Astrocyte (in vitro differentiated cells and primary cell): ENCODE data around the gene VAX1. TPM values are rescaled to one million over a fixed set of nuclear protein-coding genes. Genes with fewer than 3 reads are reported as not detected.

Source experiments
- DNase-seq: peaks from one replicate; pipeline ENCODE4 v3.0.0-alpha.2; 2010; ENCODE audit warnings: low read depth
- FAIRE-seq: peaks from 2 replicates; lab custom pipeline; 2011; peaks lifted over from hg19 to GRCh38; lab: Jason Lieb, UNC
- H2AFZ ChIP-seq: 2 replicates; pipeline ENCODE4 v1.6.0; 2012; ENCODE audit warnings: low read depth, low read length, inconsistent platforms
- H3K27ac ChIP-seq: 2 replicates; pipeline ENCODE4 v1.5.1; 2011; ENCODE audit warnings: low read depth, low read length, inconsistent platforms
- H3K27me3 ChIP-seq: 2 replicates; pipeline ENCODE4 v1.6.0; 2011; ENCODE audit warnings: low read length, inconsistent platforms; ENCODE audit not compliant: insufficient read depth
- H3K36me3 ChIP-seq: 2 replicates; pipeline ENCODE4 v1.5.1; 2011; ENCODE audit warnings: low read length, inconsistent platforms; ENCODE audit not compliant: insufficient read depth
- H3K4me1 ChIP-seq: 2 replicates; pipeline ENCODE4 v1.5.1; 2011; ENCODE audit warnings: low read length, inconsistent platforms; ENCODE audit not compliant: insufficient read depth
- H3K4me2 ChIP-seq: 2 replicates; pipeline ENCODE4 v1.6.0; 2012; ENCODE audit warnings: low read length, inconsistent platforms
- H3K4me3 ChIP-seq: 2 replicates; pipeline ENCODE4 v1.5.1; 2011; ENCODE audit warnings: low read depth, mild to moderate bottlenecking, low read length, inconsistent platforms; ENCODE audit not compliant: insufficient read depth
- H3K79me2 ChIP-seq: 2 replicates; pipeline ENCODE4 v1.6.0; 2012; ENCODE audit warnings: mild to moderate bottlenecking, low read length, inconsistent platforms; ENCODE audit not compliant: insufficient read depth
- H3K9ac ChIP-seq: 2 replicates; pipeline ENCODE4 v1.6.0; 2012; ENCODE audit warnings: mild to moderate bottlenecking, low read length, inconsistent platforms
- H3K9me3 ChIP-seq: 2 replicates; pipeline ENCODE4 v1.5.1; 2012; ENCODE audit warnings: low read depth, mild to moderate bottlenecking, low read length, inconsistent platforms; ENCODE audit not compliant: insufficient read depth
- H4K20me1 ChIP-seq: 2 replicates; pipeline ENCODE4 v1.6.0; 2012; ENCODE audit warnings: low read length, inconsistent platforms; ENCODE audit not compliant: insufficient read depth
- H3K27ac Mint-ChIP-seq: one replicate; pipeline ENCODE4 v1.8.0; 2021; ENCODE audit warnings: mild to moderate bottlenecking, mixed read lengths; ENCODE audit not compliant: unreplicated experiment
- H3K27me3 Mint-ChIP-seq: one replicate; pipeline ENCODE4 v1.8.0; 2021; ENCODE audit warnings: low read depth, mixed read lengths; ENCODE audit not compliant: unreplicated experiment
- H3K36me3 Mint-ChIP-seq: one replicate; pipeline ENCODE4 v1.8.0; 2021; ENCODE audit warnings: low read depth, mixed read lengths; ENCODE audit not compliant: unreplicated experiment
- H3K4me1 Mint-ChIP-seq: one replicate; pipeline ENCODE4 v1.8.0; 2021; ENCODE audit warnings: low read depth, mixed read lengths; ENCODE audit not compliant: unreplicated experiment
- H3K4me3 Mint-ChIP-seq: one replicate; pipeline ENCODE4 v1.8.0; 2021; ENCODE audit warnings: mild to moderate bottlenecking, moderate library complexity, mixed read lengths; ENCODE audit not compliant: unreplicated experiment
- H3K9me3 Mint-ChIP-seq: one replicate; pipeline ENCODE4 v1.8.0; 2021; ENCODE audit warnings: mild to moderate bottlenecking, mixed read lengths; ENCODE audit not compliant: unreplicated experiment
- CTCF ChIP-seq: IDR thresholded peaks from 2 replicates; pipeline ENCODE4 v1.5.1; 2011; ENCODE audit warnings: low read depth, mild to moderate bottlenecking, inconsistent platforms, low read length, moderate library complexity; ENCODE audit not compliant: insufficient read depth
- EZH2 ChIP-seq: IDR thresholded peaks from 2 replicates; pipeline ENCODE4 v1.6.1; 2012; ENCODE audit warnings: mild to moderate bottlenecking, low read length, inconsistent platforms; ENCODE audit not compliant: insufficient read depth
- total RNA-seq: library from RNA; stranded (reverse); gene quantifications from 2 replicates; pipeline ENCODE4 v1.2.1, GENCODE V29; 2021

VAX1 gene
- total RNA-seq, 1 donor from 2014 or later: 0.34 TPM

- H3K27ac Mint-ChIP-seq: no peak overlapping the region
- H3K27me3 Mint-ChIP-seq: peaks cover 81% of the 10 kb centered on the region
- no peaks in the 10 kb centered on the region for H3K36me3 ChIP-seq
- no peak overlapping the region for H2AFZ ChIP-seq
- H3K4me1 Mint-ChIP-seq: no peaks in the 10 kb centered on the region
- no peaks in the 10 kb centered on the region for H3K36me3 Mint-ChIP-seq
- no peak overlapping the region for H3K4me3 ChIP-seq
- H3K4me3 Mint-ChIP-seq: no peak overlapping the region
- H3K9me3 ChIP-seq: no peaks in the 10 kb centered on the region
- TF ChIP-seq CTCF (no peak), EZH2 (no peak)
- no peaks in the 10 kb centered on the region for H4K20me1 ChIP-seq
- no peak for FAIRE-seq
- H3K9ac ChIP-seq: no peak overlapping the region
- no peak overlapping the region for H3K27ac ChIP-seq
- peaks cover 8% of the 10 kb centered on the region for H3K9me3 Mint-ChIP-seq
- DNase-seq: no peak
- peaks cover 28% of the 10 kb centered on the region for H3K27me3 ChIP-seq
- no peaks in the 10 kb centered on the region for H3K4me1 ChIP-seq
- no peak overlapping the region for H3K4me2 ChIP-seq
- H3K79me2 ChIP-seq: no peaks in the 10 kb centered on the region
Observed at GRCh38 chr10:117152668-117153067, 14.6 kb upstream of the VAX1 start.

GRCh38 chr10:117148284-117148683 is 10.2 kb upstream of the VAX1 start:
- DNase-seq: no peak
- no peak overlapping the region for H3K4me3 ChIP-seq
- H4K20me1 ChIP-seq: no peaks in the 10 kb centered on the region
- H3K27me3 ChIP-seq: peaks cover 21% of the 10 kb centered on the region
- no peaks in the 10 kb centered on the region for H3K79me2 ChIP-seq
- no peak overlapping the region for H3K27ac Mint-ChIP-seq
- no peak overlapping the region for H3K27ac ChIP-seq
- FAIRE-seq: no peak
- H3K4me3 Mint-ChIP-seq: no peak overlapping the region
- H3K9ac ChIP-seq: no peak overlapping the region
- H3K36me3 Mint-ChIP-seq: no peaks in the 10 kb centered on the region
- peaks cover 8% of the 10 kb centered on the region for H3K9me3 ChIP-seq
- H3K36me3 ChIP-seq: no peaks in the 10 kb centered on the region
- no peaks in the 10 kb centered on the region for H3K4me1 ChIP-seq
- TF ChIP-seq CTCF (no peak), EZH2 (no peak)
- H3K9me3 Mint-ChIP-seq: peaks cover 15% of the 10 kb centered on the region
- H3K4me1 Mint-ChIP-seq: no peaks in the 10 kb centered on the region
- H2AFZ ChIP-seq: no peak overlapping the region
- H3K27me3 Mint-ChIP-seq: peaks cover 79% of the 10 kb centered on the region
- no peak overlapping the region for H3K4me2 ChIP-seq

GRCh38 chr10:117145019-117145418 is 6.9 kb upstream of the VAX1 start:
- no peaks in the 10 kb centered on the region for H3K4me1 ChIP-seq
- peaks cover 85% of the 10 kb centered on the region for H3K27me3 Mint-ChIP-seq
- H3K9ac ChIP-seq: no peak overlapping the region
- H3K36me3 ChIP-seq: no peaks in the 10 kb centered on the region
- no peak overlapping the region for H2AFZ ChIP-seq
- H3K36me3 Mint-ChIP-seq: no peaks in the 10 kb centered on the region
- no peak overlapping the region for H3K27ac ChIP-seq
- H3K27me3 ChIP-seq: peaks cover 47% of the 10 kb centered on the region
- TF ChIP-seq EZH2 (no peak), CTCF (no peak)
- no peak overlapping the region for H3K4me2 ChIP-seq
- DNase-seq (no peak), FAIRE-seq (no peak)
- no peaks in the 10 kb centered on the region for H3K79me2 ChIP-seq
- no peak overlapping the region for H3K27ac Mint-ChIP-seq
- H3K4me3 Mint-ChIP-seq: no peak overlapping the region
- no peaks in the 10 kb centered on the region for H4K20me1 ChIP-seq
- no peak overlapping the region for H3K4me3 ChIP-seq
- no peaks in the 10 kb centered on the region for H3K4me1 Mint-ChIP-seq
- H3K9me3 ChIP-seq: peaks cover 8% of the 10 kb centered on the region
- peaks cover 11% of the 10 kb centered on the region for H3K9me3 Mint-ChIP-seq
